Measurements from ENCODE around the gene FAM118B. TPM values are rescaled to one million over a fixed set of nuclear protein-coding genes. Genes with fewer than 3 reads are reported as not detected.

The FAM118B gene
- total RNA-seq, 1 experiment from 2014 or later, result 40.0 TPM

- Histone ChIP-seq H2BK5ac (ENCODE audit: insufficient read length, low read length) (no peak overlapping the region), H2BK15ac (ENCODE audit: low read depth, low read length) (no peak overlapping the region), H4K20me1 (ENCODE audit: control insufficient read depth, insufficient read depth, insufficient read length) (no peaks in the 10 kb centered on the region), H2BK20ac (ENCODE audit: low read depth, low read length, poor library complexity, severe bottlenecking) (no peak overlapping the region), H3K14ac (ENCODE audit: insufficient read depth, low read length) (no peak overlapping the region), H3K56ac (ENCODE audit: insufficient read length, low read depth, low read length) (no peak overlapping the region), H2AFZ (ENCODE audit: low read length) (no peak overlapping the region), H3K79me1 (ENCODE audit: insufficient read depth, low read depth, low read length, poor library complexity, severe bottlenecking) (no peaks in the 10 kb centered on the region), H3K23ac (ENCODE audit: insufficient read length, low read depth, low read length) (no peak overlapping the region), H3K4me1 (ENCODE audit: insufficient read depth, low read length) (peaks cover 3% of the 10 kb centered on the region; the same call in 1 of the 2 replicates), H3K18ac (ENCODE audit: insufficient read length, low read depth, low read length) (no peak overlapping the region), H4K8ac (replicated peaks; ENCODE audit: insufficient read length, low read depth, low read length) (no peak overlapping the region), H3K4me2 (ENCODE audit: insufficient read depth, insufficient read length, low read length) (no peak overlapping the region), H4K5ac (ENCODE audit: insufficient read length, low read depth, low read length) (no peak overlapping the region), H3K79me2 (ENCODE audit: insufficient read depth, low read length) (no peaks in the 10 kb centered on the region), H3K9ac (ENCODE audit: extremely low read depth, insufficient read length, low read length) (no peak overlapping the region), H4K91ac (ENCODE audit: insufficient read length, low read depth, low read length) (no peak overlapping the region), H3K27ac (ENCODE audit: insufficient read length, low read depth, low read length) (no peak overlapping the region), H2AK5ac (ENCODE audit: insufficient read length, low read length) (no peak overlapping the region), H3K9me3 (ENCODE audit: control insufficient read depth, low read depth, low read length) (no peaks in the 10 kb centered on the region), H2BK12ac (ENCODE audit: insufficient read length, low read depth, low read length) (no peak overlapping the region), H3K27me3 (ENCODE audit: insufficient read depth, low read length) (no peaks in the 10 kb centered on the region), H3K23me2 (ENCODE audit: insufficient read length, low read depth, low read length, poor library complexity, severe bottlenecking) (peaks cover 7% of the 10 kb centered on the region), H3K4ac (ENCODE audit: low read depth, low read length) (no peak overlapping the region), H2BK120ac (ENCODE audit: low read depth, low read length, poor library complexity, severe bottlenecking) (no peak overlapping the region), H3T11ph (ENCODE audit: low read length) (no peak overlapping the region)
- TF ChIP-seq CTCF (conservative IDR thresholded peaks at IDR 0.05), result no peak
- Mint-ChIP-seq H3K4me3 (peak overlapping the region; percentile 15 to 26; a peak in 3 of 5 replicates), H3K36me3 (ENCODE audit: insufficient read depth in 1 of 3, low read depth in 3 of 3) (peaks cover 16 to 41% (median 36%) of the 10 kb centered on the region in 3 experiments; a peak in 6 of 7 replicates), H3K27me3 (ENCODE audit: low read depth) (no peaks in the 10 kb centered on the region), H3K4me1 (peaks cover 10 to 18% of the 10 kb centered on the region in 2 experiments), H3K27ac (no peak overlapping the region), H3K9me3 (no peaks in the 10 kb centered on the region)
- DNase-seq, result no peak
- no CpG with 5 or more reads among the region's 4 CpGs for WGBS (ENCODE audit: extremely low coverage, insufficient read length, low lambda C conversion rate)
These were observed 94.1 kb downstream of the FAM118B start for GRCh38 chr11:126305699-126306098.
